CD14-positive monocyte (primary cell): ENCODE data around the gene XPR1. TPM values are rescaled to one million over a fixed set of nuclear protein-coding genes. Genes with fewer than 3 reads are reported as not detected.
A peak's percentile ranks its signal among the peaks of the same experiment; 100 is the strongest.

Source experiments
- DNase-seq, 3 donors: peaks; one replicate each; pipeline ENCODE4 v3.0.0-alpha.2; 2011 to 2022
- H2AFZ ChIP-seq: 2 replicates; pipeline ENCODE4 v1.6.0; 2012; ENCODE audit warnings: mild to moderate bottlenecking, low read depth, low read length, inconsistent platforms; ENCODE audit not compliant: insufficient read depth, poor library complexity, severe bottlenecking
- H3K27ac ChIP-seq, 2 donors: 1 replicate in 1 of 2; 2 replicates in 1 of 2; pipeline ENCODE4 v1.5.1; 2012 to 2013; ENCODE audit warnings: low read length in 2 of 2, control low read depth in 1 of 2, inconsistent platforms in 1 of 2, low read depth in 1 of 2, mild to moderate bottlenecking in 1 of 2
- H3K27me3 ChIP-seq, 2 donors: one replicate each; pipeline versions ENCODE4 v1.6.0 to v1.6.1; 2011 to 2013; ENCODE audit warnings: low read length in 2 of 2; ENCODE audit not compliant: control insufficient read depth in 2 of 2, insufficient read depth in 2 of 2
- H3K36me3 ChIP-seq, 2 donors: replicated peaks in 1 of 2; 1 replicate in 1 of 2; 2 replicates in 1 of 2; pipeline versions ENCODE4 v1.5.1 to v1.6.1; 2012 to 2013; ENCODE audit warnings: low read length in 2 of 2, control low read depth in 1 of 2, inconsistent platforms in 1 of 2, mild to moderate bottlenecking in 1 of 2; ENCODE audit not compliant: insufficient read depth in 2 of 2, control insufficient read depth in 1 of 2
- H3K4me1 ChIP-seq, 2 donors: 1 replicate in 1 of 2; 2 replicates in 1 of 2; pipeline versions ENCODE4 v1.5.1 to v1.6.1; 2012 to 2013; ENCODE audit warnings: low read length in 2 of 2, control low read depth in 1 of 2, inconsistent platforms in 1 of 2, mild to moderate bottlenecking in 1 of 2, moderate library complexity in 1 of 2; ENCODE audit not compliant: insufficient read depth in 2 of 2, control insufficient read depth in 1 of 2
- H3K4me2 ChIP-seq: replicated peaks from 2 replicates; pipeline ENCODE3; 2012; ENCODE audit warnings: low read length, moderate library complexity, mild to moderate bottlenecking; ENCODE audit not compliant: poor library complexity, severe bottlenecking; ENCODE audit errors: extremely low read depth
- H3K4me3 ChIP-seq, 3 experiments: fragments of 200-600 bp in 1 of 3; sonication (generic) in 1 of 3; replicated peaks in 1 of 3; 1 replicate in 2 of 3; 2 replicates in 1 of 3; pipeline ENCODE4 v1.5.1; 2011 to 2013; ENCODE audit warnings: low read length in 3 of 3, mild to moderate bottlenecking in 3 of 3, control low read depth in 2 of 3, low read depth in 2 of 3, inconsistent platforms in 1 of 3, moderate library complexity in 1 of 3
- H3K79me2 ChIP-seq: 2 replicates; pipeline ENCODE4 v1.6.0; 2012; ENCODE audit warnings: mild to moderate bottlenecking, control low read depth, inconsistent platforms, low read length, moderate library complexity; ENCODE audit not compliant: insufficient read depth
- H3K9ac ChIP-seq: 2 replicates; pipeline ENCODE4 v1.6.0; 2017; ENCODE audit warnings: low read length, mild to moderate bottlenecking; ENCODE audit not compliant: insufficient read depth, poor library complexity, severe bottlenecking
- H3K9me3 ChIP-seq, 2 donors: replicated peaks in 1 of 2; 1 replicate in 1 of 2; 2 replicates in 1 of 2; pipeline versions ENCODE4 v1.5.1 to v1.6.1; 2012 to 2013; ENCODE audit warnings: low read length in 2 of 2, control low read depth in 1 of 2; ENCODE audit not compliant: control insufficient read depth in 1 of 2, insufficient read depth in 1 of 2
- H4K20me1 ChIP-seq: 2 replicates; pipeline ENCODE4 v1.6.0; 2012; ENCODE audit warnings: mild to moderate bottlenecking, low read length, control low read depth, moderate library complexity; ENCODE audit not compliant: insufficient read depth
- H3K27ac Mint-ChIP-seq, 7 donors: one replicate each; pipeline ENCODE4 v1.8.0; 2020; ENCODE audit warnings: mild to moderate bottlenecking in 7 of 7, mixed read lengths in 7 of 7, moderate library complexity in 6 of 7, inconsistent platforms in 2 of 7
- H3K27me3 Mint-ChIP-seq, 3 donors: one replicate each; pipeline ENCODE4 v1.8.0; 2021 to 2022; ENCODE audit warnings: low read depth in 3 of 3, mild to moderate bottlenecking in 3 of 3, mixed read lengths in 3 of 3, moderate library complexity in 3 of 3, inconsistent platforms in 1 of 3
- H3K36me3 Mint-ChIP-seq, 2 donors: one replicate each; pipeline ENCODE4 v1.8.0; 2020; ENCODE audit warnings: mixed read lengths in 2 of 2, inconsistent platforms in 1 of 2, mild to moderate bottlenecking in 1 of 2
- H3K4me1 Mint-ChIP-seq: one replicate; pipeline ENCODE4 v1.8.0; 2020; ENCODE audit warnings: mild to moderate bottlenecking, mixed read lengths
- H3K4me3 Mint-ChIP-seq, 2 donors: one replicate each; pipeline ENCODE4 v1.8.0; 2020; ENCODE audit warnings: mild to moderate bottlenecking in 2 of 2, mixed read lengths in 2 of 2, moderate library complexity in 1 of 2
- H3K9me3 Mint-ChIP-seq, 7 donors: one replicate each; pipeline ENCODE4 v1.8.0; 2020 to 2022; ENCODE audit warnings: mixed read lengths in 7 of 7, mild to moderate bottlenecking in 6 of 7, moderate library complexity in 6 of 7, inconsistent platforms in 2 of 7
- CTCF ChIP-seq: fragments of 200-600 bp; IDR thresholded peaks from one replicate; pipeline ENCODE4 v1.8.0; 2022; ENCODE audit warnings: antibody characterized with exemption, mild to moderate bottlenecking
- WGBS: methylation state at CpG from one replicate; pipeline ENCODE4 v1.1.5; 2013; ENCODE audit warnings: missing lambda C conversion rate; ENCODE audit not compliant: insufficient coverage; 5-methylcytosine and 5-hydroxymethylcytosine counted together
- intact Hi-C, 2 donors: fragments of 100-400 bp; cut with micrococcal nuclease; formaldehyde crosslinking; loops; one replicate each; pipeline versions ENCODE4 v1.15.0 to v1.15.1; 2023
- polyA plus RNA-seq, 3 donors: library from polyadenylated mRNA; depleted of rRNA in 1 of 3; unstranded in 2 of 3; stranded (reverse) in 1 of 3; fragments of 300-500 nt in 2 of 3; fragments of >200 nt in 1 of 3; fragmentation: Illumina TruSeq in 2 of 3; gene quantifications; 1 replicate in 2 of 3; 2 replicates in 1 of 3; pipeline ENCODE4 v1.2.3, GENCODE V29; 2012 to 2021

The XPR1 gene
- polyA plus RNA-seq, 3 donors, result 4.7 to 12.5 (median 8.7) TPM

GRCh38 chr1:180881806-180882509 is 250.1 kb downstream of the XPR1 start:
- no peak overlapping the region for H3K9ac ChIP-seq
- 33% methylated on average over 1 of the region's 6 CpGs for WGBS

More at GRCh38 chr1:180881806-180882509, 250.1 kb downstream of the XPR1 start:
- Histone ChIP-seq H3K4me1 (no peaks in the 10 kb centered on the region), H3K27ac (no peak overlapping the region), H3K79me2 (no peaks in the 10 kb centered on the region), H3K9me3 (no peaks in the 10 kb centered on the region), H3K4me3 (no peak overlapping the region), H3K27me3 (no peaks in the 10 kb centered on the region), H3K36me3 (peaks cover 10 to 35% of the 10 kb centered on the region in 2 donors), H3K4me2 (no peak overlapping the region), H2AFZ (no peak overlapping the region), H4K20me1 (no peaks in the 10 kb centered on the region)
- Mint-ChIP-seq H3K27ac (peak overlapping the region in 1 of 7 donors; percentile 21), H3K27me3 (no peaks in the 10 kb centered on the region), H3K9me3 (no peaks in the 10 kb centered on the region), H3K36me3 (peaks cover 16 to 43% of the 10 kb centered on the region in 2 donors), H3K4me3 (no peak overlapping the region), H3K4me1 (no peaks in the 10 kb centered on the region)
- DNase-seq, result peak in 2 of 3 donors; percentile 6 to 13
- intact Hi-C loops, result loop anchor here (5.0 to 10.0 kb wide), 2 partner anchors 283 to 285 kb away; no protein-coding TSS in a partner anchor
- TF ChIP-seq CTCF, result peak; percentile 30
